Activated T-cell treated with anti-CD3 and anti-CD28 coated beads, Interleukin-2, amount 50 U/mL, for 72 hours (primary cell): ENCODE measurements around the gene IDH3B. TPM values are rescaled to one million over a fixed set of nuclear protein-coding genes. Genes with fewer than 3 reads are reported as not detected.
"Not testable (repeated sequence)": the region's sequence is repeated elsewhere in the genome, so short reads cannot be mapped to it uniquely, and the experiment has no call there.

Source experiments
- ATAC-seq, 2 donors: fragments of 150-1000 bp; cut with Tn5 transposase; replicated peaks in 1 of 2; 2 replicates each; pipeline ENCODE4 v1.10.0; 2021; ENCODE audit warnings: moderate library complexity in 2 of 2, mild to moderate bottlenecking in 1 of 2
- DNase-seq, 2 donors: peaks; one replicate each; pipeline ENCODE4 v3.0.0; 2021 to 2022; ENCODE audit warnings: mixed read lengths in 1 of 2
- H3K27ac Mint-ChIP-seq: one replicate; pipeline ENCODE4 v1.8.0; 2022; ENCODE audit warnings: mild to moderate bottlenecking, moderate library complexity, mixed read lengths
- H3K27me3 Mint-ChIP-seq: one replicate; pipeline ENCODE4 v1.8.0; 2022; ENCODE audit warnings: low read depth, mixed read lengths
- H3K36me3 Mint-ChIP-seq, 2 donors: one replicate each; pipeline ENCODE4 v1.8.0; 2022; ENCODE audit warnings: mixed read lengths in 2 of 2, mild to moderate bottlenecking in 1 of 2; ENCODE audit not compliant: insufficient read depth in 2 of 2
- H3K4me1 Mint-ChIP-seq: one replicate; pipeline ENCODE4 v1.8.0; 2022; ENCODE audit warnings: low read depth, mixed read lengths
- H3K4me3 Mint-ChIP-seq, 2 donors: one replicate each; pipeline ENCODE4 v1.8.0; 2022; ENCODE audit warnings: mild to moderate bottlenecking in 2 of 2, mixed read lengths in 2 of 2, moderate library complexity in 2 of 2
- H3K9me3 Mint-ChIP-seq, 2 donors: one replicate each; pipeline ENCODE4 v1.8.0; 2022; ENCODE audit warnings: mixed read lengths in 2 of 2
- total RNA-seq, 2 donors: library from RNA; stranded (reverse); gene quantifications; one replicate each; pipeline ENCODE4 v1.2.3, GENCODE V29; 2022

IDH3B gene
- total RNA-seq, 2 donors from 2014 or later, result 101 to 127 TPM

DNA sequence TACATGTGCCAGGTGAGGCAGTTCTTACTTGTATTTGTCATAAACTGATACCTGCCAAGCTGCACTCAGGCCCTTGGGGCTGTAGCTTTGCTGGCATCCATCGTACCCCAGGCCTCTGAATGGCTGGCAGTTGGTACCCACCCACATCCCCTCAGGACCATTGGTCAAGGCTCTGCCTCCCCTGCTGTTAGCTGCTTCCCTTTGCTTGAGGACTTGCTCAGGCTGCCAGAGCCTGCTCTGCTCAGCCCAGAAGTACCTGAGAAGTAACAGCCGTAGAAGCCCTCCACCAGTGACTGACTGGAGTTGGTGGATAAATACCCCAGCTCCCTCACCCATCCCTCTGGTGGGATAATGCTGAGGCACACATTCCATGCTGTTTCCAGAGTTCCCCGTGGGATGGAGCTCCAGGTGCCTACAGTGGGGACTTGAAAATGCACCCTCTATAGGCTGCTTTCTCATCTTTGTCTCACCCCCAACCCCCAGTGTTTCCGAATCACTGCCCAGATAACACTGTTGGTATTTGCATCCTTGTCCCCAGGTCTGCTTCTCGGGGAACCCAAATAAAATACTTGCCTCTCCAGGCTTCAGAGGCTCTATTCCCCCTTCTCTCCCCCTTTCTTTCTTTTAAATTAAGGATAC lies 35.9 kb upstream of the IDH3B start:
- no peaks in the 10 kb centered on the region for H3K36me3 Mint-ChIP-seq
- no peak overlapping the region for H3K27ac Mint-ChIP-seq
- peaks cover 30% of the 10 kb centered on the region for H3K27me3 Mint-ChIP-seq
- no peak for DNase-seq
- no peaks in the 10 kb centered on the region for H3K9me3 Mint-ChIP-seq
- peaks cover 2% of the 10 kb centered on the region for H3K4me1 Mint-ChIP-seq
- H3K4me3 Mint-ChIP-seq, result no peak overlapping the region
- no peak for ATAC-seq

- H3K36me3 Mint-ChIP-seq, result no peaks in the 10 kb centered on the region
- no peak overlapping the region for H3K4me3 Mint-ChIP-seq
- DNase-seq (no peak), ATAC-seq (no peak)
- H3K27ac Mint-ChIP-seq, result no peak overlapping the region
- peaks cover 6% of the 10 kb centered on the region for H3K4me1 Mint-ChIP-seq
- no peaks in the 10 kb centered on the region for H3K9me3 Mint-ChIP-seq
- peaks cover 40% of the 10 kb centered on the region for H3K27me3 Mint-ChIP-seq
Measured at GRCh38 chr20:2698912-2699311, 34.9 kb upstream of the IDH3B start.

- Mint-ChIP-seq H3K9me3 (no peaks in the 10 kb centered on the region), H3K27ac (no peak overlapping the region), H3K4me3 (no peak overlapping the region), H3K36me3 (no peaks in the 10 kb centered on the region), H3K4me1 (peaks cover 6% of the 10 kb centered on the region), H3K27me3 (peaks cover 40% of the 10 kb centered on the region)
- DNase-seq, result no peak
- ATAC-seq, result no peak
Measured at GRCh38 chr20:2698186-2698817, 34.3 kb upstream of the IDH3B start.

- H3K4me3 Mint-ChIP-seq, result no peak overlapping the region
- DNase-seq, result no peak
- peaks cover 6% of the 10 kb centered on the region for H3K4me1 Mint-ChIP-seq
Measured at GRCh38 chr20:2697768-2698167, 33.8 kb upstream of the IDH3B start.

DNA sequence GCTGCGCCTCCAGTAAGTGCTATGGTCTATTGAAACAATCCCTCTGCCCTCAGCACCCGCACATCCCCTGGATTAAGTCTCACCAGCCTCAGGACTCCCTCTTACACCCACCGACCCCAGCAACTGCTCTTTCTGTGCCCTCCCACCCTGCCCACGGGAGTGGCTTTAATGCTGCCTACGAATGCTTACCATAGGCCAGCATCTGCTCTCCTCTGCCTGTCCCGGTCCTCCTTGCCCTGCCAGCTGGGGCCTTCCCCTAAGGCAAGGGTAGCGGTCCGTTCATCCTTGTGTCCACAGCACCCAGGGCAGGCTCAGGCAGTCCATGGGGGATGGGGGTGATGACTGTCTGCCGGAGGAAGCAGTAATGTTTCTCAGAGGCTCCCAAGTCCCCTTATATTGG lies 32.6 kb upstream of the IDH3B start:
- DNase-seq (no peak), ATAC-seq (no peak)
- Mint-ChIP-seq H3K36me3 (peaks cover 5% of the 10 kb centered on the region in 2 donors), H3K4me3 (no peak overlapping the region), H3K9me3 (no peaks in the 10 kb centered on the region), H3K27ac (no peak overlapping the region), H3K27me3 (peaks cover 47% of the 10 kb centered on the region), H3K4me1 (peaks cover 12% of the 10 kb centered on the region)

More at GRCh38 chr20:2697768-2698167, 33.8 kb upstream of the IDH3B start:
- ATAC-seq, result no peak
- no peaks in the 10 kb centered on the region for H3K36me3 Mint-ChIP-seq
- no peak overlapping the region for H3K27ac Mint-ChIP-seq
- peaks cover 40% of the 10 kb centered on the region for H3K27me3 Mint-ChIP-seq
- no peaks in the 10 kb centered on the region for H3K9me3 Mint-ChIP-seq

DNA sequence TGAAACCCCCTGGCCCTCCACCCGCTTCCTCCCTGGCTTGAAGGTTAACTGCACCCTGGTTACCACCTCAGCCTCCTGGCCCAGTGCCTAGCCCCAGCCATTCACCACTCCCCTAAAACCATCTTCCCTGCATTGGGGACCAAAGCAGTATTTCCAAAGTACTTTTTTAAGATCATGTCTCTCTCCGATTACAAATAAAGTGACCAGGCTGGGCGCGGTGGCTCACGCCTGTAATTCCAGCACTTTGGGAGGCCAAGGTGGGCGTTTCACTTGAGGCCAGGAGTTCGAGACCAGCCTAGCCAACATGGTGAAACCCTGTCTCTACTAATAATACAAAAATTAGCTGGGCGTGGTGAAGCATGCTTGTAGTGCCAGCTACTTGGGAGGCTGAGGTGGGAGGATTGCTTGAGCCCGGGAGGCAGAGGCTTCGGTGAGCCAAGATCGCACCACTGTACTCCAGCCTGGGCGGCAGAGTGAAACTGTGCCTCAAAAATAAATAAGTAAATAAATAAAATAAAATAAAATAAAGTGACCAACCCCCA lies 32.0 kb upstream of the IDH3B start:
- DNase-seq, H3K27ac Mint-ChIP-seq, H3K4me3 Mint-ChIP-seq, H3K9me3 Mint-ChIP-seq, ATAC-seq, H3K36me3 Mint-ChIP-seq: not testable (repeated sequence)
- H3K27me3 Mint-ChIP-seq, result peaks cover 53% of the 10 kb centered on the region
- H3K4me1 Mint-ChIP-seq, result peaks cover 18% of the 10 kb centered on the region

DNA sequence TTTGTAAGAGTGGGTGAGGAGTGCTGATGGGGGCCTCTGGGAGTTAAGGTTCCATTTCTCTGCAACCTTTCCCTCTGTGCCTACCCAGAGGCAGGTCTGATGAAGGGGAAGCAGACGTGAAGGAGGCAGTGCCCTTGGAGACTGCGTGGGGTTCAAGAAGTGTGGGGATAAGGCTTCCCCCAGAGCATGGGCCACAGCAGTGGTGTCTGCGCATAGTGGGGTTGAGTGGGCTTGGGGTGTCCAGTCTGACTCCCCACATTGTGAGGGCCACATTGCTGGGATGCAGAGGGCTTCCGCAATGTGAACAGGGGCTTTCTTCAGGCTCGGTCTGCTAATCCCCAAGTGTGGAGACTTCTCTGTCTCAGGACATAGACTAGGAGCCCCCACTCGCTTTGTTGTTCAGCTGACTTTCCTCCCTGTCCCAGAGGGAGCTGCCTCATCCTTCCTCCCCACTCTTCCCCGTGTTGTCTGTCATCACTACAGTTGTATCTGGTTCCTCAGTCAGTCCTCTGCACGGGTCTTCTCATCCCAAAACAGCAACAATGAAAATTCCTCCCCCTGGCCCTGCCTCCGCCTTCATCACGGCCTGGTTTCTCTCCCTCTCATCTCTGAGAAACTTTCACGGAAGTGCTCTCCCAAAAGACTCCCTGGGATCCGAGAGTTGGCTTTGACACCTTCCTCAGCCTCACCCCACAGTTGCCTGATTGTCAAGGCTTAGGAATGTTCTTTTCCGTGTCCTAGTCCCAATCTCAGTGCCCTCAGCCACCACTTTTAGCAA lies 31.4 kb upstream of the IDH3B start:
- peaks cover 7 to 9% of the 10 kb centered on the region in 2 donors for H3K36me3 Mint-ChIP-seq
- H3K4me1 Mint-ChIP-seq, result peaks cover 18% of the 10 kb centered on the region
- DNase-seq (no peak), ATAC-seq (no peak)
- peaks cover 53% of the 10 kb centered on the region for H3K27me3 Mint-ChIP-seq
- H3K9me3 Mint-ChIP-seq, result no peaks in the 10 kb centered on the region
- peak overlapping the region; percentile 39 to 47 for H3K4me3 Mint-ChIP-seq
- no peak overlapping the region for H3K27ac Mint-ChIP-seq

GRCh38 chr20:2694519-2694918 lies 30.5 kb upstream of the IDH3B start:
- Mint-ChIP-seq H3K27ac (no peak overlapping the region), H3K27me3 (peaks cover 59% of the 10 kb centered on the region), H3K9me3 (no peaks in the 10 kb centered on the region), H3K4me3 (peak overlapping the region; percentile 39 to 47), H3K4me1 (peaks cover 18% of the 10 kb centered on the region), H3K36me3 (peaks cover 7 to 9% of the 10 kb centered on the region in 2 donors)
- DNase-seq (no peak), ATAC-seq (no peak)

GRCh38 chr20:2694008-2694471 lies 30.0 kb upstream of the IDH3B start:
- Mint-ChIP-seq H3K27ac (no peak overlapping the region), H3K4me3 (peak overlapping the region; percentile 43 to 47), H3K4me1 (peaks cover 18% of the 10 kb centered on the region), H3K36me3 (peaks cover 7 to 9% of the 10 kb centered on the region in 2 donors), H3K9me3 (no peaks in the 10 kb centered on the region), H3K27me3 (peaks cover 59% of the 10 kb centered on the region)
- ATAC-seq (no peak), DNase-seq (no peak)

GRCh38 chr20:2693286-2694007 lies 29.4 kb upstream of the IDH3B start:
- DNase-seq, result peak; percentile 69 to 75
- H3K4me1 Mint-ChIP-seq, result peaks cover 20% of the 10 kb centered on the region
- no peak overlapping the region for H3K27ac Mint-ChIP-seq
- H3K27me3 Mint-ChIP-seq, result peaks cover 59% of the 10 kb centered on the region
- H3K9me3 Mint-ChIP-seq, result no peaks in the 10 kb centered on the region
- ATAC-seq, result peak; percentile 74 to 76
- peaks cover 7 to 9% of the 10 kb centered on the region in 2 donors for H3K36me3 Mint-ChIP-seq
- H3K4me3 Mint-ChIP-seq, result peak overlapping the region; percentile 43 to 47

- Mint-ChIP-seq H3K4me3 (no peak overlapping the region), H3K36me3 (peaks cover 7 to 9% of the 10 kb centered on the region in 2 donors), H3K27me3 (peaks cover 59% of the 10 kb centered on the region), H3K4me1 (peaks cover 26% of the 10 kb centered on the region), H3K9me3 (no peaks in the 10 kb centered on the region), H3K27ac (no peak overlapping the region)
- peak; percentile 30 to 38 for ATAC-seq
- DNase-seq, result peak; percentile 47 to 52
Measured at GRCh38 chr20:2692886-2693285, 28.9 kb upstream of the IDH3B start.

DNA sequence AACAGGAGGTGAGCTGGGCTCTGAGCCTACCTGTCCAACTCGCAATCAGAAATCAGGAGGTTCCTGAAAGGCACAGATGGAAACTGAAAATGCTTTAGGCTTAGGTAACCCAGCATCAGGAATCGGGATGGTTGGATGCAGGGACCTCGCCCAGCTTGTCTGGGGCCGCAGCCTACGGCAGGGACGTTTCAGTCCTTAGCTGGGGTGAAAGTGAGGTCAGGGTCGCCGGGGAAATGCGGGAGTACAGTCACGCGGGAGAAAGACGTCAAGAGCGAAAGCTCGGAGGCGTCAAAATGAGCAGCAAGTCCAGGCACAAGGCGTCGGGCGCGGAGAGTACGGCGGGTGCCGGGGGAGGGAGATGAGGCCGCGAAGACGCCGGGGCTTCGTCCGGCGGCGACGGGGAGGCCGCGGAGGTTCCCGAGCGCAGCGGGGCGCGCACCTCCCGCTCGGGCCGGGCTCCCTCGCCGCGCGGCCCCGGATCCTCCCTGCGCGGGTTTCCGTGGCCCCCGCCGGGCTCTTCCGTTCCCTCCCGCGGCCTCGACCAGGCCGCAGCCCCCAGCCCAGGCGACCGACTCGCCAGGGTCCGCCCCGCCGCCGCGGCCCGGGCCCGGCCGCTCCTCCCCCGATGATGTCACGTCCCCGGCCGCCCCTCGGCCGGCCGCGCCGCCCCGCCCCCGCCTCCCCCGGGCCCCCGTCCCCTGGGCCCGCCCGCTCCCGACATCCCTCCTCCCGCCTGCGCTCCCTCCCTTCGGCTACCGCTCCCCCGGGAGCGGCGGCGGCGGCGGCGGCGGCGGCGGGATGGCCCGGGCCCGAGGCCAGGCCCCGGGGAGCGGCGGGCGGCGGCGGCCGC lies 28.2 kb upstream of the IDH3B start, which contains the start of gene EBF4:
Gene EBF4 (plus strand): TSS at position 745 of the 850 bp plus-strand sequence. CDS start 866 bp downstream, outside the sequence.
- peak; percentile 29 to 32 for ATAC-seq
- DNase-seq, result peak; percentile 40 to 48
- Mint-ChIP-seq H3K27ac (peak within 1 kb of the TSS; percentile 96), H3K36me3 (peaks cover 7 to 9% of the 10 kb centered on the region in 2 donors), H3K4me1 (peaks cover 32% of the 10 kb centered on the region), H3K4me3 (peak within 1 kb of the TSS; percentile 89 to 98), H3K9me3 (no peaks in the 10 kb centered on the region), H3K27me3 (peaks cover 59% of the 10 kb centered on the region)
